NCI-H82 treated with DMSO at 0.1 percent for 48 hours (cell line): ENCODE results near the gene FEM1B.
"Not testable (repeated sequence)": the region's sequence is repeated elsewhere in the genome, so short reads cannot be mapped to it uniquely, and the experiment has no call there.

Experiments used
- DNase-seq: peaks from one replicate; lab custom pipeline; 2025; ENCODE audit not compliant: unreplicated experiment; lab: John Stamatoyannopoulos, UW

The FEM1B gene

DNA sequence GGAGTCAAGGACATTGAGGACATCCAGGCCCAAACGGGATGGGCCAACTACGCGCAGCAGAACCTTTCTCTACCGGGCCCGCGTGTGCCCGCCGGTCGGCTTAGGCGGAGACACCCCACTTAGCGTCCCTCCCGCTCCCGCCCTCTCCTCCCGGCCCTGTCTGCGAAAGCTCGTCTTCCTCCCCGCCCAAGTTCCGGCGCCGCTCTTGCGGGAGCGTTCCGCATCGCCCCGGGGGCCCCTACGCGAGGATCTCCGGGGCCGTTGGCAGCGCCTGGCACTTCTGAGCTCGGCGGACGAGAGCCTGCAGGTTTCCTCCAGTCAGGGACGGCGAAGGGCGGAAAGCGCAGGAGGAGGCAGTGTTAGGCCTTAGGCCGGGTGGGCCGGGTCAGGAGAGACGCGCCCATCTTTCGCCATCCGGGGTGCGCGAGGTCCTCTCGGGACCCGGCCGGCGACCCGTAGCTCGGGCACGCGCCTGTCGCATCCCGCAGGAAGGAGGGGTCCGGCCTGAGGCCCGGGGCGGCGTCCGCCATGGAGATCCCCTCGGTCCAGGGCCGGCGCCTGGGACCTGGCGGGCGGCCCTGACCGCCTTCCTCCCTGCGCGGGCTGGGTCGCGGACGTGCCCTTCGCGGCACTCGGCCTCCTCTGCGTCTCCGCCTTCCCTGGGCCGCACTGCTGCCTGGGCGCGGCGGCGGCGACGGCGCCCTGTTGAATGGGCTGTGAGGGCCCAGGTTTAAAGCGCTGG is at the start of gene FEM1B:
FEM1B (plus strand) TSS at position 143 of the 742 bp plus-strand sequence. CDS start 673 bp downstream, outside the sequence.
- DNase-seq = peak; percentile 65

DNA sequence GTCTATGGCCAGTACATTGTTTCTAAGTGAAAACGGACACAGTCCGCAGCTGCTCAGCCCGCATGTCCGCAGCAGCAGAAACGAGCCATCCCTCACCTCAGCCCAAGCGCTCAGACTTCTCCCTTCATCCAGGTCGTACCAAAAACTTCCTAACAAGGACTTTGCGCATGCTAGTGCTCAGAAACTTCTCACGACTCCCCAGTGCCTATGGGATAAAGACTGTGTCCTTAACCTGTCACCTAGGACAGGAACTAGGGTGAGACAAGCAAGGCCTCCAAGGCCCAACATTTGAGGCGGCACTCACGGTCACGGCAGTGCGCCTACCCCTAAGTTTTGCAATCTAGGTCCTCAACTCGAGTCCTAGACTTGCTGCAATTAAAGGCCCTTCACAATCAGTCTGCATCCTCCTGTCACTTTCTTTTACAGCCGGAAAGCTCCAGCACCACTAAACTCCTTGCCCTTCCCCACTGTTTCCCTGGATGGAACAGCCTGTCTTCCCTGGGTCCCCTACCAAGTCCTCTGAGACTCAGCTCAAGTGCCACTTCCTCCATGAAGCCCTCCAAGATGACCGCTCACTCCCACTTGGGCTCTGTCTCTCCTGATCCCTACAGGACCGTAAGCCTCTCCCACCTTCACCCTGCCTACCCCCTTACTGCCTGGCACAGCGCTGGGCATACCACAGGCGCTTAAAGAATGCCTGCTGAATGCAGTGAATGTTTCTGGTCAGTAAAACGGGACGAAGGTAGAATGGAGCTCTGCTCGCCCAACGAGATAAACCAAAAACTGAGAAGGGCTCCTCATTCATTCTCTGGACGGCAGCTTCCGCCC is 49.2 kb upstream of the FEM1B start:
- DNase-seq = no peak

DNA sequence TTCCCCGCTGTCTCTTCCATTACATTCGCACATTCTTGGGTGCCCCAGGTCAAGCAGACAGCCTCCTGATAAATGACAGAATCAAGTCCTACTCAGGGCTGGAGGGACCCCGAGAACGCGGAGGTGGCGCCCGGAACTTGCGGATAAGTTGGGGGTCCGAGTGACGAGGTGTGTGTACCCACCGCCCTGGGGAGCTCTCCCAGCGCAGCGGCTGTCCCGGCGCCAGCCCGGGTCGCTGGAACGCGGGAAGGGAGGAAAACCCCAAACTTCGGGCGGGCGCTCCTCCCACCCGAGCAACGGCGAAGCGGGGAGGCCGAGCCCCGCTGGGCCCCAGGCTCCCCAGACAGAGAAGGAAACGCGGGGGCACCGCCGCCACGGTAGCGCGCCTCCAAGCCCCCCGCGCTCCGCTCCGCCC is 48.6 kb upstream of the FEM1B start:
- DNase-seq = no peak

DNA sequence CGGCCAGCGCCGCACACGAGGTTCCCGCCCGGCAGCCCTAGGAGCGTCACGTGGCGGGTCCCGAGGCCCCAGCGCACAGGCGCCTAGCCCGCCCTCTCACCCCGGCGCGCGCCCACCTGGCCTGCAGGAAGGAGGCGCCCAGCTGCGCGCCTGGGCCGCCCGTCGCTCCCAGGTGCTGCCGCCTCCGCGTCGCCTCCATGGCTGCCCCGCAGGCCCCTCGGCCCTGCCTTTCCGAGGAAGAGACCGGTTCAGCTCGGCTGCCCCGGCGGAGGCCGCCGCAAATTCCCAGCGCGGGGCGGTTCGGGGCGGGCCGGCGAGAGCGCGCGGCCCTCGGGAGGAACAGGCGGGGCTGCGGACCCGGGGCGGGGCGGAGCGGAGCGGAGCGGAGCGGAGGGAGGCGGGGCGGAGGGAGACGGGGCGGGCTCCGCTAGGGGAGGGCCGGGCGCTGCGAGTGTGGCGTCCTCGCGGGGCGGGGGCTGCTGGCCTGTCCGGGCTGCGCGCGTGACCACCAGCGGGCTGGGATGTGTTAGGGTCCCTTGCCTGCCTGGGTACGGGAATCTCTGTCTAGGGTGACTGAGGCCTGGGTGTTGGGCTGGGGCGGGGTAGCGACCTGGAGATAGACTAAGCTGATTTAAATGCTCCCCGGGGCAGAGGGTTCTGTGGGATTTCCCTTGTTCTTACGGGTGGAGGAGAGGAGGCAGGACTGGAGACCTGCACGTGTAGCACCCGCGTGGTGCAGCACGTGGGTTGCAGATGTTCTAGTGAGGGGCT is 48.0 kb upstream of the FEM1B start, which contains the start of gene CLN6:
CLN6 (minus strand) TSS at position 343 of the 771 bp plus-strand sequence; CDS start at position 199, 144 bp downstream.
- peak; percentile 59 for DNase-seq

DNA sequence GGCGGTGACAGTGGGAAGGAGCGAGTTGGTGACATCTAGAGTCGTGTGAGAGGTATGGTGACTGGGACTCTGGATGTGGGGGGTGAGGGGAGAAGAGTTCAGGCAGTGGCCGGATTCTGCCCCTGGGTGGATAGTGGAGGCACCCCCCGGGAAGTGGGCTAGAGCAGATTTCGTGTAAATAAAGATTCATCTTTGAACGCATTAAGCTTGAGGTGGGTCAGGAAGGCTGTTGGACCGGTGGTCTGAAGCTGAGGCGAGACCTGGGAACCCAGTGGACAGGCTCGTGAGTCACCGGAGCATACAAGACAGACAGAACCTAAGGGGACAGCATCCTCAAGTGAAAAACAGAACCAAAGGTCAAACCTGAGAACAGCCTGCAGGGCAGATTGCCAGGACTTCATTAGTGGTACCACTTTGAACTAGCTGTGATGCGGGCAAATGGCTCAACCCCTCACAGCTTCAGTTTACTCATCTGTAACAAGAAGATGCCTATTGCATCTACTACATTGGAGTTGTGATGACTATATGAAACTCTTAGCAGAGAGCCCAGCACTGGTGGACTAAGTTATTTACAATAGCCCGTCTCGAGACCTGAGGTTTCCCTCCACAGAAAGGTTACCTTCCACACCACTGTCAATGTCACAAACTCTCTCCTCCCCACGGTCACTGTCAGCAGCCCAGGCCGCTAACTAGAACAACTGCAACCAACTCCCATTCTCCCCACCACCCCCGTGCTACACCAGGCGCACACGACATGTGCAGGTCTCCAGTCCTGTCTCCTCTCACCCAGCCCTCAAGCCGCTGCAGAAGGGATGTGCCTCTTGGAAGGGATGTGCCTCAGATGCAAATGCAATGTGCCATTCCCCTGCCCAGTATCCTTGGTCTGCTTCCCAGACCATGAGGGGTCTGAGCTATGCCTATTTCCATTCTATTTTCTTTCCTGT is 47.1 kb upstream of the FEM1B start:
- DNase-seq = peak; percentile 43

DNA sequence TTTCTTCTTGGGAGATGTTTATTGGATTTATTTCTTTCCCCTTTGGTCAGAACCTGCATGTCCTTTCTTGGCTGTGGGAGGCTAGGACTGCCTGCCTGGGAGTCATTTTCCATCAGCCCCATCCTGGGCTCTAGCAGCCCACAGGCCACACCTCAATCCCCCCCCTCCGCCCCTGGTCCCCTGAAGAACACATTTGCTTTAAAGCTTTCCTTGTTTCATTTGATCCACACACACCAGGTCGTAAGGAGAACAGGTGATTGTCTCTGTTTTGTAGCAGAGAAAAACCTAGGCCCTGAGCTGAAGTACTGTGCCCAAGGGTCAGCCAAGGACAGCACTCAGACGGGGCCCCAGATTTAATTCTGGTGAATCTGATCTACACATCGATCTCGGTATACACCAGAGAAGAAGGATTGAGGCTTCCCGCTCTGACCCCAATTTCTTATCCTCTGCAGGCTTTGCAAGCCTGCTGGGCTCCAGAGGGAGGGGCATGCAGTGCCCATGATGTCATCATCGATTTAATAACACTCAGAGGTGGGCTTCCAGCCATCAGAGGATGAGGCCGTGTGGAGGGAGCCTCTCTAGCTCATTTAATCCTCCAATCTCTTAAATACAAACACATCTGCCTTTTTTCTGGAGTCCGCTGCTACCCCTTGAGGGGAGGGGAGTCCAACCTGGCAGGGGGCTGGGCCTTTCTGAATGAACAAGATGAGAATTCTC is 46.3 kb upstream of the FEM1B start:
- peak; percentile 97 for DNase-seq

DNA sequence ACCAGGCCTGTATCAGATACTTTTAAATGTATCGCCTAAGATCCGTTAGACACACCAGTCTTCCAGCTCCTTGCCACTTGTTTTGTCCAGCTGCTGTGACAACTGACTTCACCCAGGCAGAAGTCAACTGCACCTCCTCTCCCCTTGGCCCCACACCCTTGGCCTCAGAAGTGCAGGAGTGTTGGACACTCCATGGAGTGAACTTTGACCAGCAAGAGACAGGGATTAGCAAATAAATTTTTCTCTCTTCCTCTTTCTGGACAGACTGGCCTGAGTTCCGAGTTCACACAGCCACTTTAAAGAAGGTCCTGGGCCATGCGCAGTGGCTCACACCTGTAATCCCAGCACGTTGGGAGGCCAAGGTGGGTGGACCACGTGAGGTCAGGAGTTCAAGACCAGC is 45.1 kb upstream of the FEM1B start:
- no peak for DNase-seq

DNA sequence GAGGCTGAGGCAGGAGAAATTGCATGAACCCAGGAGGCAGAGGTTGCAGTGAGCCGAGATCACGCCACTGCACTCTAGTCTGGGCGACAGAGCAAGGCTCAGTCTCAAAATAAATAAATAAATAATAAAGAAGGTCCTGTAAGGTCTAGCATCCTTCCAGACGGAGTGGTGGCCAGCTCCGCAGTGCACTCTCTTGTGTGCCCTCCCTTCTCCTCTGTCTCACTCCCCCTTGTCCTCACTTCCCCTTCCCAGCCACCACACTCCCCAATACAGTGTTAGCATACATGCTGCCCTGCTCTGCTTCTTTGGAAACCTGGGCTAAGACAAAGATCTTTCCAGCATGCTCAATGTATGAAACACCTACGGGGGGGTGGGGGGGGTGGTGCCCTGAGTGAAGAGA is 44.6 kb upstream of the FEM1B start:
- DNase-seq = no peak

DNA sequence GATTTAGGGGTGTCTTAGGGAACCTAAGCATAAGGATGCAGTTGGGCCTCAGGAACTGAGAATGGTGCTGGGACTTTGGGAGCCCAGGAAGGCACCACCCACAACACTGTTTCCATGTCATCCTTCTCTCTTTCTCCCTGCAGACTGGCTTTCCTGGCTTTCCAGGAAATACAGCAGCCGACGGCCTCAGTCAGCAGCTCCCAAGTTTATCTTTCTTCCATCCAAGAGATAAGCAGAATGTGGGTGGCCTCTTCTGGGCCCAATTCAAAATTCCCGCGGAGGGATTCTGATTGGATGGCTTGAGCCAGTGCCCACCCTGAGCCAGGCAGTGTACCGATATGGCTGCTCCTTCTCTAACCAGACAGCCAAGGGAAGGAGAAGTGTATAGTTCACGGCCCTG is 43.5 kb upstream of the FEM1B start:
- no peak for DNase-seq

DNA sequence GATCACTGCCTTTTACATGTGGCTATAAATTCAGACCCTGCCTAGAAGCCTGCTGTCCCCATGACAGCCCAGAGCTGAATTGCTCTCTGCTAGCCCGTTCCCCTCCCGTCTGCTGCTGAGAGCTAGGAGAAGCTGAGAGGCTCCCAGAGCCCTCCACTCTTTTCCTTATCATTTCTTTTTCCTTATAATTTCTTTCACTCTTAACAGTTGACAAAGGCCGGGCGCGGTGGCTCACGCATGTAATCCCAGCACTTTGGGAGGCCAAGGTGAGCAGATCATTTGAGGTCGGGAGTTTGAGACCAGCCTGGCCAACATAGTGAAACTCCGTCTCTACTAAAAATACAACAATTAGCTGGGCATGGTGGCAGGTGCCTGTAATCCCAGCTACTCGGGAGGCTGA is 43.0 kb upstream of the FEM1B start:
- DNase-seq = not testable (repeated sequence)

DNA sequence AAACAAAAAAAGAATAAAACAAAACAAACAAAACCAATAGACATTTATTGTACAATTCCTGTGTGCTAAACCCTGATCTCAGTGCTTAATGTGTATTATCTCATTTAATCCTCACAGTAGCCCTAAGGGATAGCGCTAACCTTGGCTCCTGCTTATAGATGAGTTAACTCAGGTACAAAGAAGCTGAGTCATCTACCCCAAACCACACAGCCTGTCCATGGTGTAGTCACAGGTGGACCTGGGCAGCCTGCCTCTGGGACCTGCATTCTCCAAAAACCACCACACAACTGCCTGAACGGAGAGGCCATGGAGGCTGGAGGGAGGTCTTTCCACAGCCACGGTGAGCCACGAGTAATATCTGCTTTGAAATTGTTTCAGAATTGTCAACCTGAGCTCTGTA is 42.5 kb upstream of the FEM1B start:
- no peak for DNase-seq

DNA sequence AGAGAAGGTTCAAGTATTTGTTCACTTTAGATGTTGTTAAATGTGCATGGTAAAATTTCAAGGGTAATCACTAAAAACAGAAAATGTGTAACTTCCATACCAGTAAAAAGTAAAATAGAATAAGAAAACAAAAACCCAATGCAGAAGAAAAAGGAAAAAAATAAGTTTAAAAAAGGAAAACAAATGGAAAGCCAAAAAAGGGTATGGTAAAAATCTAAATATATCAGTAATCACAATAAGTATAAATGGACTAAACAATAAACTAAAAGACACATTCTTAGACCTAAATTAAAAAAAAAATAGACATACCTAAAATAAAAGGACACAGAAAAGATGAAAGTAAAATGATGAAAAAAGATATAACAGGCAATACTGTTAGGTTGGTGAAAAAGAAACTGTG is 38.5 kb upstream of the FEM1B start:
- no peak for DNase-seq

DNA sequence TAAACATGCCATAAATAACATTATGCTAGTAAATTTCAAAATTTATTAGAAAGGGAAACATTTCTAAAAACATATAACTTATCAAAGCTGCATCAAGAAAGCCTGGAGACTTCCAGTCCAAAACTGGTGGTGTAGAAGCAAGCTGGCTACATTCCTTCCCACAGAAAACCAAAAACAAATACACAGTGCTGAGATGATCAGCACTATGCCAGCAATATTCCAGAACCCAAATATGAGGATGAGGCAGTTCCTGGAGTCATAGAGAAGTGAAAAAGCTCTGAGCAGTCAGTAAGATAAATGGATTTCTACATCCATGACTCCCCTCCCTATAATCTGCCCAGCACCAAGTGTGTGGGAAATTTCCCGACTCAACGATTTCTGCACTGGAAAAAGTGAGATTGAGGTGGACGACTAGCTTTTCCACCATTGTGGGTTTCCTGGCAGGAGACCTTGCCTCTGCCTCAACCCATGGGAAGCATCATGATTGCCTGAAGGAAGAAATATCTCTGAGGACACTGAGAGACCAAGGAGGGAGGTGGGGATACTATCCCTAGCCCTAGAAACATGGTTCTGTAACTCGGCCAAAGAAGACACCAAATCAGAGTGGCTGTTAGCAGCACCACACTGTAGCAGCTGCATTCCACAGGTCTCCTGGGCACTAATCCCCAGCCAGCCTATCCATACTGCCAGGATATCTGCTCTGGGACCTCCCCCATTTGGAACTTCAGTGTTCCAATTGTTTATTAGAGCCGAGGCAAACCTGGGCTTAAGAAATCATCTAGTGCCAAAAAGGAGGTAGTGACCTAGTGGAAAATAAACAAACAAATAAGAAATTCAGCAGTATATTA is 36.2 kb upstream of the FEM1B start:
- no peak for DNase-seq

DNA sequence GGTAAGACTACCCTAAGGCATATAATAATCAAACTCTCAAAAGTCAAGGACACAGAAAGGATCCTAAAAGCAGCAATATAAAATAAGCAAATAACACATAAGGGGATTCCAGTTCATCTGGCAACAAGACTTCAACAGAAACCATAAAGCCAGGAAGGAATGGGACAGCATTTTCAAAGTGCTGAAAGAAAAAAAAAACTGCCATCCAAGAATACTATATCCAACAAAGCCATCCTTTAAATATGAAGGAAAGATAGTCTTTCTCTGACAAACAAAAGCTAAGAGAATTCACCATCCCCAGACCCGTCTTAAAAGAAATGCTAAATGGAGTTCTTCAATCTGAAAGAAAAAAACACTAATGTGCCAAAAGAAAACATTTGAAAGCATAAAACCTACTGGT is 33.3 kb upstream of the FEM1B start:
- DNase-seq = no peak

DNA sequence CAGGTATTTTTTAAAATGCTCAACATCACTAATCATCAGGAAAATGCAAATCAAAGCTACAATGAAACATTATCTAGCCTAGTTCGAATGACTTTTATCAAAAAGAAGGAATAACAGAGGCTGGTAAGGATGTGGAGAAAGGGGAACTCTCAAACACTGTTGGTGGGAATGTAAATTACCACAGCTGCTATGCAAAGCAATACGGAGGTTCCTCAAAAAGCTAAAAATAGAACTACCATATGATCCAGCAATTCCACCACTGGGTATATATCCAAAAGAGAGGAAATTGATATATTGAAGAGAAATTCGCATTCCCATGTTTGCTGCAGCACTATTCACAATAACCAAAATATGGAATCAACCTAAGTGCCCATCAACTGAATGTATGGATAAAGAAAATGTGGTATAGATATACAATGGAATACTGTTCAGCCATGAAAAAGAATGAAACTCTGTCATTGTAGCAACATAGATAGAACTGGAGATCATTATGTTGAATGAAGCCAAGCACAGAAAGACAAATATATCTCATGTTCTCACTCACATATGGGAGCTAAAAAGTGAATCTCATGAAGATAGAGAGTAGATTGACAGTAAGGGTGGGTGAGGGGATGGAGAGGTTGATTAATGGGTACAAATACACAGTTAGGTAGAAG is 28.4 kb upstream of the FEM1B start:
- DNase-seq = no peak

DNA sequence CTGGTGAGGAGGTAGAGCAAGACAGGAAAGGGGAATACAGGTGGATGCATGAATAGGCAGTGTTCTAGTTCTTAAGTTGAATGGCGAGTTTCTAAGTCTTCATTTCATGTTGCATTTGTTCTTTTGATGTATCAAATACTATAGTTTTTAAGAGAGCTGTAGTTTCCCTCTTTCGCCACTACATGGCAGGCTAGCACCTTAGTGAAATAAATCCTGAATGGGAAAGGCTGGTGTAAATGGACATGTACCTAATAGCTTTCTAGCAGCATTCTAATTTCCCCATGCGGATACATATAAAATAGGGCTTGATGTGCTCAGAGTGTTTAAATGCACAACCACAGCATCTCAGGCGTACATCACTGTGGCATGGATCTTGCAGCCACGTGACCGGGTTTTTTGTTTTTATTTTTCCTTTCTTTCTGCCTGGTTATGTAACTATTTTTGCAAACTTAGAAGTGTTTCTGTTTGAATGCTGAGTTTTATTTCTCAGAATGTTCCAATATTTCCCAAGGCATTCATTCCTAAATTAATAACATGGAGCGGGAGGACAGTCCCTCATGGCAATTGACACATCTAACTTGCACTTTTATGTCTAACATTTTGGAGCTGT is 24.5 kb upstream of the FEM1B start:
- DNase-seq = peak; percentile 42

DNA sequence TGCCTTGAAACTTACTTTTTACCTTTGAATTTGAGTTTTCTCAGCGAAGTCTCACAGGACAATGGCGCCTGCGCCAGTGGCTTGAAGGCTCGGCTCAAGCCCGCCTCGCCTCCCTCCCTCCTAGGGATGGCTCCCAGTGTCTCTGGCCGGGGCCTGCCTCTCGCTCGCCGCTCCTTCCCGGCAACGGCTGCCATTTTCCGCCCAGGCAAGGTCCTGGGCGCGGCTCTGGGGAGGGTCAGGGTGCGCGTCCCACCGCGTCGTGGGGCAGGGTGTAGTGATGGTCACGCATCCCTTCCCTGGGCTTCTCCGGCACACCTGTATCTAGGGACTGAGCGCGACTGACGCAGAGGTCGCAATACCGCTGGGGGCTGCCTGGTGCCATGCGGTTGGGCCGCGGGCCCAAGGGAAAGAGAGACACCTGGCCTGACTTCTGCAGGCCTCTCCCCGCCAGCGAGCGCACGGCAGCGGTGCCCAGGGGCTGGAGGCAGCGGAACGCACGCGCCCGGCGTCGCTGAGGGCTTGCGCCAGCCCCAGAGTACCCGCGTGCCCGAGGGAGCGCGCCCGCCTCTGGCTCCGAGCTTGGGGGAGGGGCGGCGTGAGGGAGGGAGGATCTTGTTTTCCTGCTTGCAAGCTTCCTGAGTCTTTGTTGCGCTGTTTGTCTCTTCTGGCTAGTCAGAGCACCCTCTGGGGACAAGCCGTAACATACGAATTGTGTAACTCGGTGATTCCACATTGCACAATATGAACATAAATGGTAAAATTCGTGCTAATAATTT is 20.7 kb upstream of the FEM1B start:
- DNase-seq = no peak
